ENCODE results near the gene NIPBL. TPM values are rescaled to one million over a fixed set of nuclear protein-coding genes. Genes with fewer than 3 reads are reported as not detected.
"Not testable (repeated sequence)": the region's sequence is repeated elsewhere in the genome, so short reads cannot be mapped to it uniquely, and the experiment has no call there.

Gene NIPBL
- total RNA-seq, 1 donor: 52.8 TPM

DNA sequence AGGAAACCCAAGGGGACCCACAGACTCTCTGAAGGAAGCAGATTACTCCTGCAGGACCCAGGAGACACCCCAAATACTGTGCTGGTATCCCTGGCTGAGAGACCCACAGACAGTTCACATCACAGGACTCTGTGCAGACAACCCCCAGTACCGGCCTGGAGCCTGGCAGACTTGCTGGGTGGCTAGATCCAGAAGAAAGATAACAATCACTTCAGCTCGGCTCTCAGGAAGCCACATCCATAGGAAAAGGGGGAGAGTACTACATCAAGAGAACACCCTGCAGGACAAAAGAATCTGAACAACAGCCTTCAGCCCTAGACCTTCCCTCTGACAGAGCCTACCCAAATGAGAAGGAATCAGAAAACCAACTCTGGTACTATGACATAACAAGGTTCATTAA lies 206.4 kb downstream of the NIPBL start:
- not testable (repeated sequence) for DNase-seq (ENCODE audit: low read depth in 2 of 3, low spot score in 2 of 3)

DNA sequence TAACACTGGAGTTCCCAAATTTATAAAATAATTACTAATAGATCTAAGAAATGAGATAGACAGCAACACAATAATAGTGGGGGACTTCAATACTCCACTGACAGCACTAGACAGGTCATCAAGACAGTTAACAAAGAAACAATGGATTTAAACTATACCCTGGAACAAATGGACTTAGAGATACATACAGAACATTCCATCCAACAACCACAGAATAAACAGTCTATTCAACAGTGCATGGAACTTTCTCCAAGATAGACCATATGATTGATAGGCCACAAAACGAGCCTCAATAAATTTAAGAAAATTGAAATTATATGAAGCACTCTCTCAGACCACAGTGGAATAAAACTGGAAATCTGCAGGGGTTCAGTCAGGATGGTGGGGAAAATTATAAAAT lies 209.5 kb downstream of the NIPBL start:
- DNase-seq (ENCODE audit: low read depth in 2 of 3, low spot score in 2 of 3): not testable (repeated sequence)

DNA sequence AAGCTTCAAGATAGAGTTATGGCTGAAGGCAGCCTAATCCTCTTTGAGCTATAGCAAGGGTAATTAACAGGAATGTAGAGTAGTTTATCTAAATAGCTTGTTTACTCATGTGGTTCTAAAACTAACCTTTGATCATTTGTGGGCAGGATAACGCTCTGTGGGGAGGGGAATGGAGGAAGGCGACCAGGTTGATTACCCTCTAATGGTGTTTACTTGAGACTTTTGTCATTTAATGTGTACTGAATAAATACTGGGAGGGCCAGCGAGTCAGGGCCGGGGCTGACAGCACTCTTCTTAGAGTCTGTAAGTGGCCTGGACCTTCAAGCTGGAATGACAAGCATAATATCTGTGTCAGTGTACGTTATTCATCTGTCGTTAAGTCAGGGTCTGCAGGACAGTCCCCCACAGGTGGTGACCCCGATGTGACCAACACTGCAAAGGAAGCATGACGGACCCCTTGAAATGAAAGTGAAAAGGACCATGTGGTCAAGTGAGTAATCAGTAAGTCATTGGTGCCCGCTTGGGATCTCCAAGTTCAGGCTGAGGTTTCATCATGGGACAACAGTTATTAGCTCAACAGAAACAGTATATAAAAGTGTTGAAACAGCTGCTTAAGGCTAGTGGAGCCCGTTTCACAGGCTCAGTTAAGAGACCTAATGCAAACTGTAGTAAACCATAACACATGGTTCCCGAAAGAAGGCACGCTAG lies 210.1 kb downstream of the NIPBL start:
- DNase-seq (ENCODE audit: low read depth in 2 of 3, low spot score in 2 of 3): no peak

DNA sequence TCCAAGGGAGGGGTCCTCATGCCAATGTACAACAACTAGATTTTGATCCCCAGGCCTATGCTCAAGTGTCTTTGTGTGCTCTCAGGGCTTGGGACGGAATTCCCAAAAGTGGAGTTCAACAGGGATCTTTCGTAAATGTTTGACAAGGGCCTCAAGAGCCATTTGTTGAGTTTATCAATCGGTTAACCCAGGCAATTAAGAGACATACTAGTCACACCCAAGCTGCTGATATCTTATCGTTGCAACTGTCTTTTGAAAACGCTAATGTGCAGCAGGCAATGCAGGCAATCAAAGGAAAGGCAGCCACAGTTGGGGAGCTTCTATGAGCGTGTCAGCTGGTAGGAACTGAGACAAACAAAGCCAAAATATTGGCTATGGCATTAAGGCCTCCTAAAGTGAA lies 211.4 kb downstream of the NIPBL start:
- DNase-seq (ENCODE audit: low read depth in 2 of 3, low spot score in 2 of 3): no peak

DNA sequence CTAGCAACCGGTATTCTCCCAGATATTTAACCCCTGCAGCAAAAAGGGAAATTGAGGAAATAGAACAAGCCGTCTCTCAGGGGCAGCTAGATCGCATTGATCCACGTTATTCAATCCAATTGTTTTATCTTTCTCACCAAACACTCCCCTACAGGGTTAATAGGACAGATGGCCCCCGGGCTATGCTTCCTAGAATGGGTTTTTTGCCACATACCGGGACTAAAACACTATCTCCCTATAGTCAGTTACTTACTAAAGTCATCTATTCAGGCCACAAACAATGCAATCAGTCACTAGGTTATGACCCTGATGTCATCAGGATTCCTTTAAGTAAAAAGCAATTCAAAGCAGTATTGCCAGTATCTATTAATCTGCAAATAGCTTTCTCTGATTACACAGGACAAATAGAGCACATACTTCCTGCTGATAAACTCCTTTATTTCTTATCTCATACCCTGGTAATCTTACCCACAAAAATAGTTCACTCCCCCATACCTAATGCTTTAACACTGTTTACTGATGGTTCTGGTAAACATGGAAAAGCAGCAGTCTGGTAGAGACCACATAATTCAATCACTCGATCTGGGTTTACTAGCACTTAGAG lies 213.7 kb downstream of the NIPBL start:
- no peak for DNase-seq (ENCODE audit: low read depth in 2 of 3, low spot score in 2 of 3)

DNA sequence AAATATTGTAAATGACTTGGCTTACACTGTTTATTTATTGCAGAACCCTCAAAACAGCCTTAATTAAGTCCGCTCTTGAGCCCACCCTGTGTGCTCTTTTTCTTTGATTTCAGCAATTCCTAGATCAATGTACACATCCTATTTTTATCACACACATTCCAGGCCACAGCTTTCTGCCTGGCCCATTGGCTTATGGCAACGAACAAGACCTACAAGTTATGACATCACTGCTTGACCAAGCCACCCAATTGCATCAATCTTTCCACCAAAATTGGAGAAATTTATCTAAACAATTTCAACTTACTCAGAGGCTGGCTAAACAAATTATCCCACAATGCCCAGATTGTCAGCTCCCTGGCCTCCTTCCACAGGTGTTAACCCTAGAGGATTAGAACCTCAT lies 214.2 kb downstream of the NIPBL start:
- DNase-seq (ENCODE audit: low read depth in 2 of 3, low spot score in 2 of 3): no peak

DNA sequence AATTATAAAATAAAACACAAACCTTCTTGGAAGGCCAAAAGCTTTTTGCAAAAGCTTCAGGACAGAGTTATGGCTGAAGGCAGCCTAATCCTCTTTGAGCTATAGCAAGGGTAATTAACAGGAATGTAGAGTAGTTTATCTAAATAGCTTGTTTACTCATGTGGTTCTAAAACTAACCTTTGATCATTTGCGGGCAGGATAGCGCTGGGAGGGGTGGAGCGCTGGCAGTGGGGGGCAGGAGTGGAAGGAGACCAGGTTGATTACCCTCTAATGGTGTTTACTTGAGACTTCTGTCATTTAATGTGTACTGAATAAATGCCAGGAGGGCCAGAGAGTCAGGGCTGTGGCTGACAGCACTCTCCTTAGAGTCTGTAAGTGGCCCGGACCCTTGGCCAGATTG lies 217.2 kb downstream of the NIPBL start:
- not testable (repeated sequence) for DNase-seq (ENCODE audit: low read depth in 2 of 3, low spot score in 2 of 3)

DNA sequence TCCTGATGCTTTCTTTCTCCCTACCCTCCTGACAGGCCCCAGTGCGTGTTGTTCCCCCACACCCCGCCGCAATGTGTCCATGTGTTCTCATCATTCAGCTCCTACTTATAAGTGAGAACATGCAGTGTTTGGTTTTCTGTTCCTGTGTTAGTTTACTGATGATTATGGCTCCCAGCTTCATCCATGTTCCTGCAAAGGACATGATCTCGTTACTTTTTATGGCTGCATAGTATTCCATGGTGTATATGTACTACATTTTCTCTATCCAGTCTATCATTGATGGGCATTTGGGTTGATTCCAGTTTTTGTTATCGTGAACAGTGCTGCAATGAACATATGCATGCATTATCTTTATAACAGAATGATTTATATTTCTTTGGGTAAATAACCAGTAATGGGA lies 222.7 kb downstream of the NIPBL start:
- not testable (repeated sequence) for DNase-seq (ENCODE audit: low read depth in 2 of 3, low spot score in 2 of 3)

DNA sequence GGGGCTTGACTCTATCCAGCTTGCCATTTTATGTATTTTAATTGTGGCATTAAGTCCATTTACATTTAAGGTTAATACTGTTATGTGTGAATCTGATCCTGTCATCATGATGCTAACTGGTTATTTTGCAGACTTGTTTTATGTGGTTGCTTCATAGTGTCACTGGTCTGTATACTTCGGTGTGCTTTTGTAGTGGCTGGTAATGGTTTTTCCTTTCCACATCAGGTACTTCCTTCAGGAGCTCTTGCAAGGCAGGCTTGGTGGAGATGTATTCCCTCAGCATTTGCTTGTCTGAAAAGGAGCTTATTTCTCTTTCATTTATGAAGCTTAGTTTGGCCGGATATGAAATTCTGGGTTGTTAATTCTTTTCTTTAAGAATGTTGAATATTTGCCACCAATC lies 226.7 kb downstream of the NIPBL start:
- no peak for DNase-seq (ENCODE audit: low read depth in 2 of 3, low spot score in 2 of 3)

DNA sequence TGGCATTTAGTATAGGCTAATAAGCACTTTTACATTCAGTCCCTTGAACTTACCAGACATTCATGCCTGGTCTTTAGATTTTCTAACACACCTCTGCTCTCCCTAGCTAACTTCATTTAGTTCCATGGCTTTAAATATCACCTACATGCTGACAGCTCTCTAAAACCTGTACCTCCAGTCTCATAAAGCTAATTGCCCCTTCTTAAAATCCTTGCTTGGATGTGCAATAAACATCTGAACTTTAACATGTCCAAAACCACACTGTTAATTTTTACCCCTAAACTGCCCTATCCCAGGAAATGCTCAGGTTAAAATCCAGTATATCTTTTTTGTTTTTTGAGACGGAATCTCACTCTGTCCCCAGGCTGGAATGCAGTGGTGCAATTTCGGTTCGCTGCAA lies 232.8 kb downstream of the NIPBL start:
- DNase-seq (ENCODE audit: low read depth in 2 of 3, low spot score in 2 of 3): no peak

DNA sequence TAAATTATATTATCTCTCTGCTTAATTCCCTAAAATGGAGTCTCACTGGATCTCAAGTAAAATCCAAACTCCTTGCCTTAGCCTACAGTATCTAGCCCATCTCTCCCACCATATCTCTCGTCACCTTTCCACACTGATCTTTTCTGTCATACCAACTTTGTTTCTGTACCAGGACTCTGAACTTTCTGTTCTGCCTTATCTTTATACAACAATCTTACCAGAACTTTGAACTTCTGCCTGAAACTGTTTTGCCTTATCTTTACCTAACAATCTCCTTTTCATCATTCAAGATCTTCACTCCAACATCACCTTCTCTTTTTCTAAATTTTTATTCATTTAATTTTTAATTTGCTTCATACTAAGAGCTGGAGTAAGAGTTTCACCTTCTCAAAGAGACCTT lies 233.6 kb downstream of the NIPBL start:
- DNase-seq (ENCODE audit: low read depth in 2 of 3, low spot score in 2 of 3): no peak

DNA sequence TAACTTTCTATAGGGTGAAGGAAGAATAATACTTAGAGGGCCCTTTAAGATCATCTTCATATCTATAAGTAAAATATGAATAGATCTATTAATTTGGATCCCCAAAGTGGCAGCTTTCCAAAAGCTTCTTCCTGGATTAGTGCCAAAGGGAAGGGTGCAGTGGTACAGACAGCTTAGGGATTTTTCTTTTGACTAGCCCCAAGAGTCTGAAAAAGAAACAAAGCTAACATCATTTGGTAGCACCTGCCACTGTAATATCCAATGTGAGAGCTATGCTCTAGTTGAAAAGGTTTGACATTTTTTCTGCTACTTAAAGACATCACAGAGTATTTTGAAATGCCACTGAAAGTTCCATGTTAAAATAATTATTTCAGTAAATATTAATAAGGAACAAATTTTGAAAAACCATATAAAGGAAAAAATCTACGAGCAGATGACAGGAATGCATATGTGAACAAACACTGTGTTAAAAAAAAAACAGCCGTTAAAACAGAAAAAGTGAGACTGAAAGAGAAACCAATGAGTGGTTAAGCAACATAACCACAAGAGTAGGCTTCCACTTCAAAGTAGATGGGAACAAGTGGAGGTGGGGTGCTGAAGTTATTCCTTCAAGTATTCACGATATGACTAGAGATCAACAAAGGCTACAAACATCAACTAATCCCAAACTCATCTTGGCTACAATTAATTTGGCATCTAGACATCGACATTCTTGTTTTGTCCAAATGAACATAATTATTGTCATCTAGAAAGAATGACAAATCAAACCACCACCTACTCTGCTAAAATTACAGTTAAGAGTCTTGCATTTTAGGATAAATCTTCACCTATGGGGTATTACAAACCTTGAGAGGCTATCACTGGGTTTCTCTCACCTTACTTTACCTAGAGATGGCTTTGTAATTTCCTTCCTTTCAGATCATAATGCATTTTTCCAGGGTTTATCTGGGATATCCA lies 235.1 kb downstream of the NIPBL start:
- peak in 2 of 3 donors; percentile 28 to 66 for DNase-seq (ENCODE audit: low read depth in 2 of 3, low spot score in 2 of 3)

DNA sequence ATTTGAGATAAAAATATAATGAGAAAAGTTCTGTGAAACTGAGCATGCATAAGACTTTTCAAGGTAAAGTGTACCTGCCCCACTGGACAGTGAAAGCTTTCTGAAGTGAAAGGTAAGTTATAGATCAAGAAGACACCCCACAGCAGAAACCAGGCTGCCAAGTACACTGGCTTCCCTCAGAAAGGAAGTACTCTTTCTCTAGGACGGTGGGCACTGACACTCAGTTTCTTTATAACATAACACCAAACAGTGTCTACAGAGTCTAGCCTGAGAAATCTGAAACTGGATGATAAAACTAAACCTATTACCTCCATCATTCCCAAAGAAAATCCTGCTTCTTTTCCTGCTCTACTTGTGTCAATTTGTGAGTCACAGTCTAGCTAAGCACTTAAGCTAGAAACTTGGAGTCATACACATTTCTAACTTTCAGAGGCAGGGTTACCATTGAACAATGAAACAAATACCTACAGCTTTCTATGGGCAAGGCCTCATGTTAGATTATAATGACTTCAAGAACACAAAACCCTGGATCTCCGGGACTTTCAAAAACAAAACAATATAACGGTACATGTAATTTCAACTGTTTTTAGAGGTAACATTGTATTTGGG lies 235.9 kb downstream of the NIPBL start:
- no peak for DNase-seq (ENCODE audit: low read depth in 2 of 3, low spot score in 2 of 3)

Data from hematopoietic multipotent progenitor cell (in vitro differentiated cells).